Measurements from ENCODE around the gene NREP. TPM values are rescaled to one million over a fixed set of nuclear protein-coding genes. Genes with fewer than 3 reads are reported as not detected.

The NREP gene
- total and polyA plus RNA-seq, 4 donors: 3.0 to 82.7 (median 9.8) TPM

- Histone ChIP-seq H3K4me1 (ENCODE audit: control insufficient read depth in 4 of 4, insufficient read depth in 4 of 4, low read length in 3 of 4) (peaks cover 2 to 32% (median 12%) of the 10 kb centered on the region in 4 donors), H3K27me3 (ENCODE audit: control insufficient read depth in 4 of 4, insufficient read depth in 4 of 4, low read length in 3 of 4) (no peaks in the 10 kb centered on the region), H3K27ac (ENCODE audit: low read depth in 1 of 2, low read length in 2 of 2) (no peak overlapping the region), H3K4me3 (ENCODE audit: low read depth in 1 of 3, low read length in 3 of 3) (no peak overlapping the region), H3K9ac (ENCODE audit: low read depth in 1 of 2, low read length in 2 of 2) (no peak overlapping the region), H3K9me3 (ENCODE audit: control insufficient read depth in 4 of 4, low read length in 3 of 4) (no peaks in the 10 kb centered on the region), H3K36me3 (ENCODE audit: control insufficient read depth in 4 of 4, insufficient read depth in 3 of 4, low read depth in 1 of 4, low read length in 3 of 4) (peaks cover 0 to 2% (median 0%) of the 10 kb centered on the region in 4 donors)
- no peak for TF ChIP-seq GABPA (IDR thresholded peaks at IDR 0.05 in 1 of 2, conservative IDR thresholded peaks at IDR 0.05 in 1 of 2)
- no peak for TF ChIP-seq HNF4G (IDR thresholded peaks at IDR 0.05)
- no peak for TF ChIP-seq REST (IDR thresholded peaks at IDR 0.05)
- no peak for TF ChIP-seq ATF3 (IDR thresholded peaks at IDR 0.05)
- no peak for TF ChIP-seq FOXA1 (IDR thresholded peaks at IDR 0.05)
- 94% methylated on average over 3 of the region's 3 CpGs for WGBS
- no peak for DNase-seq (ENCODE audit: low spot score)
These were observed 28.1 kb downstream of the NREP start for GRCh38 chr5:111728941-111729340.

GRCh38 chr5:111726986-111727385 lies 30.0 kb downstream of the NREP start:
- TF ChIP-seq TAF1 (conservative IDR thresholded peaks at IDR 0.05) (no peak), NR2F2 (IDR thresholded peaks at IDR 0.05) (no peak), GABPA (IDR thresholded peaks at IDR 0.05 in 1 of 2, conservative IDR thresholded peaks at IDR 0.05 in 1 of 2) (no peak), SP1 (IDR thresholded peaks at IDR 0.05) (no peak), EGR1 (IDR thresholded peaks at IDR 0.05; ENCODE audit: low read depth in 2 of 2) (no peak), FOXA2 (IDR thresholded peaks at IDR 0.05) (peak; percentile 39), FOXA1 (IDR thresholded peaks at IDR 0.05) (no peak), RXRA (IDR thresholded peaks at IDR 0.05) (peak in 1 of 2 donors; percentile 60), YY1 (IDR thresholded peaks at IDR 0.05) (peak; percentile 54), RAD21 (IDR thresholded peaks at IDR 0.05) (peak in 1 of 2 donors; percentile 28), HNF4A (conservative IDR thresholded peaks at IDR 0.05) (peak in 1 of 2 donors; percentile 29), JUND (IDR thresholded peaks at IDR 0.05) (peak in 1 of 2 donors; percentile 33), MAX (IDR thresholded peaks at IDR 0.05) (no peak)
- Histone ChIP-seq H3K27me3 (ENCODE audit: control insufficient read depth in 4 of 4, insufficient read depth in 4 of 4, low read length in 3 of 4) (no peaks in the 10 kb centered on the region), H3K4me3 (ENCODE audit: low read depth in 1 of 3, low read length in 3 of 3) (no peak overlapping the region), H3K36me3 (ENCODE audit: control insufficient read depth in 4 of 4, insufficient read depth in 3 of 4, low read depth in 1 of 4, low read length in 3 of 4) (no peaks in the 10 kb centered on the region), H3K27ac (ENCODE audit: low read depth in 1 of 2, low read length in 2 of 2) (no peak overlapping the region), H3K9ac (ENCODE audit: low read depth in 1 of 2, low read length in 2 of 2) (no peak overlapping the region), H3K9me3 (ENCODE audit: control insufficient read depth in 4 of 4, low read length in 3 of 4) (no peaks in the 10 kb centered on the region), H3K4me1 (ENCODE audit: control insufficient read depth in 4 of 4, insufficient read depth in 4 of 4, low read length in 3 of 4) (peaks cover 2 to 24% (median 11%) of the 10 kb centered on the region in 4 donors)
- WGBS: 57% methylated on average over 2 of the region's 2 CpGs
- DNase-seq (ENCODE audit: low spot score): no peak

- DNase-seq (ENCODE audit: low spot score): no peak
- Histone ChIP-seq H3K27me3 (ENCODE audit: control insufficient read depth in 4 of 4, insufficient read depth in 4 of 4, low read length in 3 of 4) (no peaks in the 10 kb centered on the region), H3K27ac (ENCODE audit: low read depth in 1 of 2, low read length in 2 of 2) (no peak overlapping the region), H3K4me1 (ENCODE audit: control insufficient read depth in 4 of 4, insufficient read depth in 4 of 4, low read length in 3 of 4) (peaks cover 0 to 4% (median 0%) of the 10 kb centered on the region in 4 donors), H3K9me3 (ENCODE audit: control insufficient read depth in 4 of 4, low read length in 3 of 4) (no peaks in the 10 kb centered on the region), H3K9ac (ENCODE audit: low read depth in 1 of 2, low read length in 2 of 2) (no peak overlapping the region), H3K36me3 (ENCODE audit: control insufficient read depth in 4 of 4, insufficient read depth in 3 of 4, low read depth in 1 of 4, low read length in 3 of 4) (no peaks in the 10 kb centered on the region), H3K4me3 (ENCODE audit: low read depth in 1 of 3, low read length in 3 of 3) (no peak overlapping the region)
- WGBS: 71% methylated on average over 2 of the region's 2 CpGs
- TF ChIP-seq FOXA1 (IDR thresholded peaks at IDR 0.05) (no peak), RXRA (IDR thresholded peaks at IDR 0.05) (peak in 1 of 2 donors; percentile 22)
These were observed 34.9 kb downstream of the NREP start for GRCh38 chr5:111722140-111722539.

All from liver (tissue), 9 donors.